HG03095 (cell line): Measurements from ENCODE around the gene TRMT1.

ENCODE experiments used
- ATAC-seq: cut with Tn5 transposase; IDR thresholded peaks from one replicate; pipeline ENCODE4 v1.9.1; 2021; ENCODE audit warnings: moderate library complexity; ENCODE audit not compliant: unreplicated experiment

The TRMT1 gene

DNA sequence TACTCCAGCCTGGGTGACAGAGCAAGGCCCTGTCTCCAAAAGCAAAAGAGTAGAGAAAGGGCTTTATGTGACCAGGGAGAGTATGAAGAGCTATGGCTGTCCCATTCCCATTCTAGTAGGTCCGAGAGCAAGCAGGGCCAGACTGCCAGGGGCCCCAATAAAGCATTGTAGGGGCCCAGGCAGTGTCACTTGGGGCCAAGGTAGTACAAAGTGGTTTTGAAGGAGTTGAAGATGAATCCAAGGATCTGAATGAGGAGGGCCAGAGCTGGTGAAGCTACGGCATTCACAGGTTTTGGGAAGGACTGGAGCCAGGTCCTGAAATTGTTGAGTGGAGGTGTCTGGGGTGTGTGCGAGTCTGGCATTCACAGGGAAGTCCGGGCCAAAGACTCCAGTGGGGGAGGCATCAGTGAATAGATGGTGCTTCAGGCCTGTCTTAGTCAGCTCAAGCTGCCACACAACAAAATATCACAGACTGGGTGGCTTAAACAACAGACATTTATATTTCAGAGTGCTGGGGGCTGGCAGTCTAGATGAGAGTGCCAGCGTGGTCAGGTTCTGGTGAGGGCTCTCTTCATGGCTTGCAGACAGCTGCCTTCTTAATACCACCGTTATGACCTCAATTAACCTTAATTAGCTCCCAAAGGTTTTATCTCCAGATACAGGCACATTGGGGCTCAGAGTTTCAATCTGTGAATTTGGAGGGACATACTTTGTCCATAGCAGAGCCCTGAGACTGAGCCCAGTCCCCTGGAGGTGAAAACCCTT lies 11.5 kb upstream of the TRMT1 start:
- ATAC-seq: no peak

DNA sequence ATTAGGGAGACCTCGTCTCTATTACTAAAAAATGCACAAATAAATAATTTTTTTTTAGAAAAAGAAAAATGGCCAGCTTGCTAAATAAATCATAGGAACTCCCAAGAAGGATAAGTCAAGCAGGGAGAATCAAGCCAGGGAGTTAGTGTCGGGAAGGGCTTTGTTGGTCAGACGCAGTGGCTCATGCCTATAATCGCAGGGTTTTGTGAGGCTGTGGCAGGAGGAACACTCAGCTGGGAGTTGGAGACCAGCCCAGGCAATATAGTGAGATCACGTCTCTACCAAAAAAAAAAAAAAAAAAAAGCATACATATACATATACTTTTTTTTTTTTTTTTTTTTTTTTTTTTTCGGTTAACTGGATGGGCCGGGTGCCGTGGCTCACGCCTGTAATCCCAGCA lies 10.5 kb upstream of the TRMT1 start:
- no peak for ATAC-seq

DNA sequence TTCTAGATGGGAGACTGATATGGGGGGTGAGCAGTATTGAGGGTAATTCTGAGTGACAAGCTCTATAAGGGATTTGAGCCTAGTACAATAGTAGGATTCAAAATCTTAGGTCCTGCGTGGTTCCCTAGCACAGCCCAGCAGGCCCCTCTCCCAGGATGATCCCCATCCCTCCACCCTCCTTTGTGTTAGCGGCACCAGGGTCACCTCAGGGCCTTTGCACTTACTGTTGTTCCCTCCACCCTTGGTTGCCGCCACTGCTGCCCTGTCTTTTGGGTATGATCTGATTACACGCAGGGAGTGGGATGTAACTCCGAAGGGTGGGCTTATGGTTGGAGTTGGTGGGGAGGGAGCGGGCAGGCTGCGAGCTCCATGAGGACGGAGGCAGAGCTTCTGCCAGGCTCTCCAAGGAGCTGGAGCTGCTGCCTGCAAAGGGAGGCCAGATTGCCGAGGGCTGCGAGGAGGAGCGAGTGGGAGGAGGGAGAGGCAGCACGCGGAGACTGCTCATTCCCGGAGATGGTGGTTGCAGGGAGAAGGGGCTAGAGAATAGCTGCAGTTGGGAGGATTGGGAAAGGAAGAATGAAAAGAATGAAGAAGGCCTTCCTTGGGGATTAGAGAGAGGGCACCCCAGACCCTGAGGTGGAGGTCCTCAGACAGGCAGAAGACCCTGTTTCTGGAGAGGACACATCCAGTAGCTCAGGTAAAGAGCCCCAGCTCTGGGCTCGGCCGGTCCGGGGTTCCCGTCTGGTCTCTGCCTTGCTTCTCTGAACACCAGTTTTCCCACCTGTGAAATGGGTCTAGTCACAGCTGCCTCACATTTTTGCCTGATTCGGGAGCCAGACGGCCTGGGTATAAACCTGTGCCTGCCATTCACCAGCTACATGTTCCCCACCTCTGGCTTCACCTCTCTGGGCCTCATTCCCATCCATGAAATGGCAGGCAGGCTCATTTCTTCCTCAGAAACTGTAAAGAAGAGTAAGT lies 6.7 kb upstream of the TRMT1 start:
- no peak for ATAC-seq

DNA sequence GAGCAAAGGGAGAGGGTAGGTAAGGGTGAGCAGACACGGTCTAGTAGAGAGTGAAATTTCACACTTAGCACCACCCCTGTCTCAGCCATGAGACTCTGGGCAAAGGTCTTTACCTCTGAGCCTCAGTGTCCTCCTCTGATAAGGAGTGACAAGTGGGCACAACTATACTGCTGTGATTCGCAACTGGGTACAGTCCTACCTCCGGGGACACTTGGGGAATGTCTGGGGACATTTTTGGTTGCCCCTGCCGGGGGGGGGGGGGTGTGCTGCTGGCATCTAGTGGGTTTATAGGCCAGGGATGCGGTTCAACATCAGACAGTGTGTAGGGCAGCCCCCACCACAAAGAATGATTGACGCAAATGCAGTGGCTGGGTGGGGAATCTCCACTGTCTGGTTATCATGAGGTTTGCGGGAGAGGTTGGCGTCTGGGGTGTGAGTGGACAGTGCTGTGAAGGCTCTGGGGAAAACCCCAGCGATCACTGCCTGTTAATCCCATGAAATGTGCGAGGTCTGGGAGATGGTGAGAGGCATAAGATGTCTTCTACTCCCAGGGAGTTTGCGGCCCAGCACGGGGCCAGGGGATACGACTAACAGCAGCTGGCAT lies 5.8 kb upstream of the TRMT1 start:
- ATAC-seq: no peak

DNA sequence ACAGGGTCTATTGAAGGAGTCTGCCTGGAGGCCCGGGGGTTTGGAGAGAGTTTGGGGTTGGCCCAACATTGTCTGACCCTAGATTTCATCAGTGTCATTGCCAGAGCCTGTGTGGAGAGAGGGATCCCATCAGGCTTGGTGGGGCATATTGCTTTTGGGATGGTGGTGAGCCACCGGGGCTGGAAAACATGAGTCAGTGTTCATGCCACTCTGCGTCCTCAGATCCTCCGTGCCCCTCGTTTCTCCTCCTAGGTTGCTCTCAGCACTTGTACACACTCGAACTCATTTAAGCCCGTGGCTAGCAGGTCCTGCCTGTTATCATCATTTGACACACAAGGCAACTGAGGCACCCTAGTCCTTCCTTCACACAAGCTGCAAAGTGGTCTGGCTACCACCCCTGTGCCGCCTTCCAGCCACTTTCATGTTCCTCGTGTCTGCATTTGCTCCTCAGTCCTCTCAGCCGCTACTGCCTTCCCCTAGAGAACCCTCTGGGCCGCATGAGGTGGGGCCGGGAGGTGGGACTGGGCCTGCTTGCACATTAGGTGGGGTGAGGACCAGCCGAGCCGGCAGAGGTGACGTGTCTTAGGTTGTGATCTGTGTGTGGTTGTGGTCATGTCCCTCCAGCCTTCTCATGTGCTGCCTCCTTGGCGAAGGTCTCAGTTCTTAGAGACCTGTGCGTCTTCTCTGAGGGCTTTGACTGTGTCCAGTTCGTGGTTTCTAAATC lies 5.2 kb upstream of the TRMT1 start:
- no peak for ATAC-seq

DNA sequence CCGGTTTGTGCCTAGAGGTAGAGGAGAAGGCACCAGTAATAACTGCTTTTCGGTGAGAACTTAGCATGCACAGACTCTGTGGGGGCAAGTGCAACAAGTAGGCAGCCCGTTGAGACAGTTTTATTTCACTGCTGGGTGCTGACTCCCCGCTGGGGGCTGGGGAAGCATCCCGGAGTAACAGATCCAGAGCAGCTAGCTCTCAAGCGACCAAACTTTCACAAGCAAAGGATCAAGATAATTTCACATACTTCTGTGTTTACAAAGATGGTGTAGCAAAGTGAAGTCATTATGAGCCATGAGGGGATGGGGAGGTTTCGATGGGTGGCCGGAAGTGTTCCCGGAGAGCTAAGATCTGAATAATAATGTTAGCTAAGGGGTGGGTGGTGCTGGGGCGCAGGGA lies 4.3 kb upstream of the TRMT1 start:
- no peak for ATAC-seq

DNA sequence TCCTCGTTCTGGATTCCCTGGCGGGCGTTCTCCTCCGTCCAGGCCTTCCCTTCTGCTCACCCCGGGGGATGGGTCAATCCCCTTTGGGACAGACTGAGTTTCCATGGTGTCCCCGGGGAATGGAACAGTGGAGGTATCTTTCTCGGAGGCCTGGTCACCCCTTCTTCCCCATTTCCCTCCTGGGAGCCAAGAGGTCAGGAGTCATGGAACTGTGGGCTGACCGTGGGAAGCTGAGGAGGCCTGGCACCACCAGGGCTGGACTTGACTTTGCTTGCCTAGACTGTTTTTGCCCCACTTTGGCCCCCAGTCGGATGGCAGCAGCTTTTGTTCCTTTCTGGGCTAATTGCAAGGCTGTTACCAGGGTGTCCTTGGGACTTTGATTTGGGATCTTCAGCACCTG lies 3.5 kb upstream of the TRMT1 start:
- no peak for ATAC-seq

DNA sequence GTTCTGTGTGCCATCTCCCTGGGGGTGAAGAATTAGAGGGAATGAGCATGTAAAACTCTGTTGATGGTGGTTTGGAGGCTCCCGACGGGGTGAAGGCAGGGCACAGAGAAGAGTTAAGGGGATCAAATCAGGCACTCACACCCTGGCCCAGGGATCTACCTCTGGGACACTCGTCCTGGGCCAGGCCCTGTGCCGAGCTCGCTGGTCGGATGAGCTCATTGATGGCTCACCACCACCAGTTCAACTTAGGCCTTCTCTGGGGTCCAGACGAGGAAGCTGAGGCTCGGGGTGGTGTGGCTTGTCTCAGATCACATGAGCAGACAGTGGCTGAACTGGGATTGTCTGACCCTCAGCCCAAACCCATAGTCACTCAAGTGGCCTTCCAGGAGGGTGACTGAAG lies 3.1 kb upstream of the TRMT1 start:
- no peak for ATAC-seq

DNA sequence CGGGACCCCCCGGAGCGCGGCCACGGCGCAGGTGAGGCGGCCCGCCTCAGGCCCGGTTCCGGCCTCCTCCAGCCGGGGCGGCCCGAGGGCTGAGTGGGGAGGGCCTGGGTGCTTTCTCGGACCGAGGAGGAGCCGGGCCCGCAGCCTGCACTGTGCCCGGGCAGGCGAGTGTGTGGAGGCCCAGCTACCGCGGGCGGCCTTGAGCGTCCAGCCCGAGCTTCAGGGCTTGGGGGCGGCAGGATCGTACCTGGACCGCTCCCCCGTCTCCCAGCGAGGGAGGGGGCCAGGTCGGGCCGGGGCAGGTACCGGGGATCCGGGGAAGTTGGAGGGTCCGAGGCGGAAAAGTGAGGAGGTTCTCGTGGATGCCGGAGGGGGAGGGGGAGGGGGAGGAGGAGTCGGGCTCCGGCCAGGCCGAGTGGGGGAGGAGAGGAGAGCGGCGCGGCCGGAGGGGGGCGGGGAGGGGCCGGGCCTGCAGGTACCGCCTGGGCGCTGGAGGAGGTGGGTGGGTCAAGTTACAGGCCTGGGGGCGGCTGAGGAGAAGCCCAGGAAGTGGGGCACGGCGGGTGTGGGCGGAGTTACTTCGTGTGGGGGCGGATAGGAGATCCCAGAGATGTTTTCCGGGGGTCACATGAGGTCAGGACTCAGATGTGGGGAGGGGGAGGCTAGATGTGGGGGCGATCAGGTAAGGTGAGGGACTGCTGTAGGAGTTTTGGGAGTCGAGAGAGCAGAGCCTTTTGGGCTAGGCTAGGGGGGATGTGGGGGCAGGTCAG lies 2.1 kb upstream of the TRMT1 start:
- ATAC-seq: no peak

DNA sequence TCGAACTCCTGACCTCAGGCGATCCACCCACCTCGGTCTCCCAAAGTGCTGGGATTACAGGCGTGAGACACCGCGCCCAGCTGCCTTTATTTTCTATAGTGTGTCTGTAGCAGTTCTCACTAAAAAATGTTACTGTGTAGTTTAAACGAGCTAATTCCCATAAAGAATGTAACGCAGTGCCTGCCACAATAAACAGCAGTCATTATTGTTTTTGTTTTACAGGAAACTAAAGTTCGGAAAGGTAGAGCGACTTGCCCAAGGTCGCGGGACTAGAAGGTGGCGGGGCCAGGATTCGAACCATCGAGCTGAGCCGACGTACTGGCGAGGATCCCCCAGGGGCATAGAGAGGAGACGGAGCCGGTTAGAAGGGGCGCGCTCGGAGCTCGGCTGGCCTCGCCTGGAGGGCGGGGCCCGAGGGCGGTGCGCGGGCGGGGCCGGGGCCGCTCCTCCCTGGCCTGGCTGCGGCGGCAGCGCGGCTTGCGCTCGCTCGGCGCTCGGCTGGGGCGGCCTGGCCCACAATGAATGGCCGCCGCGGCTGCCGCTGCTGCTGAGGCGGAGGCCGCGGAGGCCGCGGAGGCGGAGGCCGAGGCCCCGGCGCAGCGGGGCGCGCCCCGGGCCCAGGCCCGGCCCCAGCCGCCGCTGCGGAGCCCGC lies 1.4 kb upstream of the TRMT1 start, which contains the start of gene NACC1:
NACC1 (plus strand) TSS at position 493 of the 652 bp plus-strand sequence. CDS start 16,944 bp downstream, outside the sequence.
- peak; percentile 62 for ATAC-seq

DNA sequence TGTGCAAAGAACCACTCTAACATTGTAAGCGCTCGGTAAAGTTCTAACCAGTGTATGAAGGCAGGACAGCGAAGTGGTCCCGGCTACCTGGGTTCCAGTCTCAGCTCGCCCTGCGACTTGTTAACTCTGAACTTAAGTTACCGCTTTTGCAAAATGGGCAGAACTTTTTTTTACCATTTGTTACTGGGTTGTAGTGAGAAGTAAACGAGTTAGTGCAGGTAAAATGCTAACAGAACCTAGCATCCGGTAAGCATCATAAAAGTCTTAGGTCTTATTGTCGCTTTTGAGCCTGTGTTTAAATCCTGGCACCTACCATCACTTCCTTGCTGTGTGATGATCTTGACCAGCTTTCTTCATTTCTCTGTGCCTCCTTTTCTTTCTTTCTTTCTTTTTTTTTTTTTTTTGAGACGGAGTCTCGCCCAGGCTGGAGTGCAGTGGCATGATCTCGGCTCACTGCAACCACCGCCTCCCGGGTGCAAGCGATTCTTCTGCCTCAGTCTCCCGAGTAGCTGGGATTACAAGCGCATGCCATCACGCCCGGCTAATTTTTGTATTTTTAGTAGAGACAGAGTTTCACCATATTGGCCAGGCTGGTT lies 734 bp upstream of the TRMT1 start:
- no peak for ATAC-seq

DNA sequence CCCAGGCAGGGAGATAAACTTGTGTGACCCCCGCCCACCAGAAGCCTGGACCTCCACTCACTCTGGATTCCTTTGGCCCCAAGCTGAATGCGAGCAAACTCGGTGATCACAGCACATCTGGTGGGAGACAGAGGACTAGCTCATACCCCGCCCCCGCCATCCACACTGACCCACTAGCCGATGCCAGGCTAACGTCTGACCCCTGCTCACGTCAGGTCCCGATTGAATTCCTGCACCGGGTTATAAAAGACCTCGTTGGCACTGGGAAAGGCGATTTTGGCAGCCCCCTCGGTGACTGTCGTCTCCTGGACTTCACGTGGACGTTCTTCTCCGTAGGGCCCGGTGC lies 631 bp downstream of the TRMT1 start:
- no peak for ATAC-seq

DNA sequence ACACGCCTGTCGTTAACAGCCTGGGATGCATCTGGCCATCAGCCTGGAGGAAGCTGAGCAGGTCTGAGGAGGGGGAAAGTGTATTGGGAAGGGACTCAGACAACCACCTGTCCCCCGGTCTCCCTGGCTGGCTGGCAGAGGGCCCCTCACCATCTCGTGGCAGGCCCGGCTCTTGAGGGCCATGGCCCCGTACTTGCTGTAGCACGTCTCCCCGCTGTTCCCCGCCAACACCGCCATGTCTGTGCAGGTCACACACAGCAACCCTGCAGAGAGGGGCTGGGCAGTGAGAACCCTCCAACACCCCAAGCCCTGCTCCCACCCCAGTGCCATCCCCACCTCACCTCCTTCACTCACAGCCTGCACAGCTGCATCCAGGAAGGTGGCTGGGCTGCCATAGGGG lies 4.0 kb downstream of the TRMT1 start:
- ATAC-seq: no peak

DNA sequence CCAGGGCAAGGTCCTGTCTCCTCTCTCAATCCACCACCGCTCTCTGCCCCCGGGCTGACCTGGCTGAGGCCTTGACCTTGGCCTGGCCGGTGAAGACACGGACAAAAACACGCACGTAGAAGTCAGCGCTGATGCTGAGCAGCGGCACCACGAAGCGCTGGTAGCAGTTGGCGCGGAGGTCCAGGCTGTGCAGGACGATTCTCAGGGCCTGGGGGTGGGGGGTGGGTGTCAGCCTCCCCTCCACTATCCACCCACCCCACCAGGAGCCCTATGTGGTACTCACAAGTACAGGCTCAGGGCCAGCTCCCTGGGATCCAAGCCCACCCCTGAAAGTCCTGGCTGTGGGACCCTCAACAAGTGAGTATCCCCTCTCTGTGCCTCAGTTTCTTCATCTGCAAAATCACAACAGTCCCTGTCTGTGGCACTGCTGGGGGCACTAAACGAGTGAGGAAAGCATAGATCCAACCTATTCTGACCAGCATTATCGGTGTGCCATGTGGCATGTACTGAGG lies 6.4 kb downstream of the TRMT1 start:
- no peak for ATAC-seq

DNA sequence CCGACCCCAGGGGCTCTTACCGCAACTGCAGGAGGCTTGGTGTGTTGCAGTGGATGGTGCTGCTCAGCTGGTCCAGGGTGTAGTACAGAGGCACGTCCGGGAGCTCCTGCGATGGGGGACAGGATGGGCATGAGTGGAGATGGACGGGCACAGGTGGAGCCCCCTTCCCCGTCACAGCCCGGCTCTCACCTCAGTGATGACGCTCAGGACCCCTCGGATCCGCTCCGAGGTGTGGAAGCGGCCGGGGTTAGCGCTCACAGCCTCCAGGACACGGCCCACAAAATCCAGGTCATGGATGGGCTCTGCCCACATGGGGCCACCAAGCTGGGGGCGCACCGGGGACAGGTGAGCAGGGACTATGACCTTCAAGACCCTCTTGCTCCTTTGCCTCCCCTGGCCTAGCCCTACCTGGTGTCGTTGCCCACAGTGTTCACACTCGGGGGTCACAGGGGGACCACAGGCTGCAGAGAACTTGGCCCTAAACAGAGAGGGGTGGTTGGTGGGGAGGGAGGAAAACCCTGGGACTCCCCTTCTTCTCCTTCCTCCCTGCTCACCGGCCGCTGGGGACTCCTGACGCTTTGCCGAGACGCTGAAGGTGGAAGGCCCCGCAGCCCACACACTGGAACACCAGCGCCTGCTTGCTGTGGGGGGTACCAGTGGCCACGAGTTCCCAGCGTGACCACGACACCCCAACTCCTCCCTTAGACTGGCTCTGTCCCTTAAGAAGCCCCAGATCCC lies 7.0 kb downstream of the TRMT1 start:
- ATAC-seq: no peak

DNA sequence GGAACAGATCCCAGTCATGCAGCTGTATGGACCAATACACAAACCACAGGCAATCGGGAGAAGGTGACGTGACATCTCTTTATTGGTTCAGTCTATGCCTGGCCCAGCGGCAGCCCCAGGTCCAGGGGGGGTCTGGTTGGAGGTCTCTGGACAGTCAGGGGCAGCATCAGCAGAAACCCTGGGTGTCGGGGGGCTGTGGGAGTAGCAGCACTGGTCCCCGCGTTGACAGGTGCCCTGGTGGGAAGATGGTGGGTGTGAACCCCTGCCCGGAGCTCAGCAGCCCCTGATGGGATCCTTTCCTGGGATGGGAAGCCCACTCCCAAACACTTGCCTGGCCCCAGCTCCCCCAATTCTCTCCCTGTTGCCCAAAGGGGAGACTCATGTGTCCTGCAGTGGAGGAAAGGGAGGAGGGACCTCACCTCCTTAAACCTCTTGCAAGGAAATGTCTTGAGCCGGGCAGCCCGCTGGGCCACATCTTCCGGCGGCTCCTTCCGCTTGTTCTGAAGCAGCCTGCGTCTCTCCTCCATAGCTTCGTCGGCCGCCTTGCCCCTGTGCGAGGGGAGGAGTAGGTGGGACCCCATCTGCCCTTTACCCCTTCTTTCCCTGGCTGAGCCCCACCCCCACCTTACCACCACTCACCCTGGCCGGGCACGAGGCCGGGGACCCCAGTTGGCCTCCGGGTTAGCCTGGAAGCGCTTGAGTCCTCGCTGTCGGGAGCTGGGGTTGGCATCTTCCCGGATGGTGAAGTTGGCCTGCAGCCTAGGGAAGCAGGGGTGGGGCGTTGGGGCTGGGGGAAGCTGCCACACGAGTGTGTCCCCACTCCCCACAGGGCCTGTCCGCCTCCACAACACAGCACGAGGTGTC lies 11.5 kb downstream of the TRMT1 start:
- ATAC-seq: no peak

DNA sequence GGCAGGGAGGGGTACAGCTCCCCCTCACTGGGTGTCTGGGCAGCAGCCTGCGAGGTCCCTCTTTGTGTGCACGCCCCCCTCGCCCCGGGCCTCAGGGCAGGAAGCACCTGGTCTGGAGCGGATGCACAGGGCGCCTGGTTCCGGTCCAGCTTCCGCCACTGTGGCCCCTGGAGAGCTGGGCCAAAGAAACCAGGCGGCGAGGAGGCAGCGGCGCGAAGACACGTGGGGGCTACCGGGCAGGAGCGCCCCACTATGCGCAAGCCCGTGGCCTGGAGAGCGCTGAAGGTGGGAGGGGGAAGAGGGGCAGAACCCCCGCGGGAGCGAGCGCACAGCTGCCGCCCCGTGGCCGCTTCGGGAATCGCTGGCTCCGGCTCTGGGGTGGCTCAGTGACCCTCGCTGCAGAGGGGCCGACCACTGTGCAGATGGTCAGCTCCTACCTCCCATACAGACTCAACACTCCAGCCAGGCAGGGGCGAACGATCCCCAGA lies 12.1 kb downstream of the TRMT1 start:
- peak; percentile 32 for ATAC-seq
